HepG2 (cell line): ENCODE data around the gene KLHL36. TPM values are rescaled to one million over a fixed set of nuclear protein-coding genes. Genes with fewer than 3 reads are reported as not detected.

Experiments
- CEBPG ChIP-seq: IDR thresholded peaks from 2 replicates; pipeline ENCODE4 v1.6.1; 2016
- CENPX ChIP-seq: sonication (generic); formaldehyde crosslinking; IDR thresholded peaks from 2 replicates; pipeline ENCODE4 v1.9.0; 2021; ENCODE audit warnings: mild to moderate bottlenecking, missing genetic modification reagents, moderate library complexity
- GLI4 ChIP-seq: sonication (generic); formaldehyde crosslinking; IDR thresholded peaks from 2 replicates; pipeline ENCODE4 v1.5.1; 2020; ENCODE audit warnings: missing genetic modification reagents, mild to moderate bottlenecking, moderate library complexity, borderline replicate concordance
- HMGA1 ChIP-seq: sonication (generic); formaldehyde crosslinking; conservative IDR thresholded peaks from 2 replicates; pipeline ENCODE4 v1.4.0; 2020; ENCODE audit warnings: missing genetic modification reagents
- IRF9 ChIP-seq: sonication (generic); formaldehyde crosslinking; IDR thresholded peaks from 2 replicates; pipeline ENCODE4 v1.8.0; 2022; ENCODE audit warnings: missing genetic modification reagents, mild to moderate bottlenecking, borderline replicate concordance
- KLF15 ChIP-seq: sonication (generic); formaldehyde crosslinking; IDR thresholded peaks from 2 replicates; pipeline ENCODE4 v1.8.1; 2023; ENCODE audit warnings: borderline replicate concordance, mild to moderate bottlenecking, inconsistent platforms, missing genetic modification reagents, mixed read lengths
- MIER3 ChIP-seq: IDR thresholded peaks from 2 replicates; pipeline ENCODE4 v1.6.1; 2016; ENCODE audit warnings: missing compliant biosample characterization, borderline replicate concordance
- MLLT10 ChIP-seq: sonication (generic); formaldehyde crosslinking; IDR thresholded peaks from 2 replicates; pipeline ENCODE4 v1.4.0; 2020; ENCODE audit warnings: missing genetic modification reagents
- NR2F6 ChIP-seq, 2 experiments: IDR thresholded peaks; 2 replicates each; pipeline ENCODE4 v1.6.1; 2016; ENCODE audit warnings: antibody characterized with exemption in 1 of 2, mild to moderate bottlenecking in 1 of 2
- SNAPC2 ChIP-seq: sonication (generic); formaldehyde crosslinking; IDR thresholded peaks from 2 replicates; pipeline ENCODE4 v1.8.1; 2022; ENCODE audit warnings: mild to moderate bottlenecking, missing genetic modification reagents
- ZBTB7A ChIP-seq: sonication (generic); formaldehyde crosslinking; IDR thresholded peaks from 2 replicates; pipeline ENCODE4 v1.8.0; 2022; ENCODE audit warnings: mild to moderate bottlenecking, missing genetic modification reagents
- ZKSCAN8 ChIP-seq: IDR thresholded peaks from 2 replicates; pipeline ENCODE4 v1.6.1; 2016; ENCODE audit warnings: borderline replicate concordance, missing genetic modification reagents, missing compliant biosample characterization
- ZNF414 ChIP-seq: sonication (generic); formaldehyde crosslinking; IDR thresholded peaks from 2 replicates; pipeline ENCODE4 v1.5.0; 2020; ENCODE audit warnings: missing genetic modification reagents
- ZNF850 ChIP-seq: sonication (generic); formaldehyde crosslinking; conservative IDR thresholded peaks from 2 replicates; pipeline ENCODE4 v1.9.0; 2021; ENCODE audit warnings: mild to moderate bottlenecking, missing genetic modification reagents
- polyA plus RNA-seq, 8 experiments: library from polyadenylated mRNA; depleted of rRNA in 3 of 8; stranded (reverse) in 7 of 8; unstranded in 1 of 8; fragments of >200 nt; fragmentation: Illumina TruSeq in 4 of 8; extraction: Trizol in 4 of 8; gene quantifications; 2 replicates each; pipeline versions ENCODE4 v1.2.1 to v1.2.3, GENCODE V29; 2011 to 2016; ENCODE audit warnings: low read depth in 4 of 8, missing spikeins in 1 of 8, mixed read lengths in 1 of 8; ENCODE audit not compliant: insufficient read depth in 1 of 8
- total RNA-seq, 5 experiments: library from RNA; depleted of rRNA; stranded (reverse); fragments of >200 nt; fragmentation: Illumina TruSeq; extraction: Trizol; gene quantifications; 2 replicates each; pipeline ENCODE4 v1.2.3, GENCODE V29; 2016; ENCODE audit warnings: low read depth in 1 of 5
- TF ChIP-seq, protein P1 (sequence below), 2 experiments: sonication (generic) in 1 of 2; formaldehyde crosslinking in 1 of 2; IDR thresholded peaks; 2 replicates each; pipeline versions ENCODE4 v1.6.1 to v1.9.0; 2014 to 2022; ENCODE audit warnings: antibody characterized with exemption in 1 of 2, borderline replicate concordance in 1 of 2, inconsistent platforms in 1 of 2, low read depth in 1 of 2, missing genetic modification reagents in 1 of 2
- TF ChIP-seq, protein P2 (sequence below): fragments of 450-650 bp; IDR thresholded peaks from 2 replicates; pipeline ENCODE4 v1.6.1; 2016

Gene KLHL36
- total and polyA plus RNA-seq, 2 of the 13 experiments (the other 11 are each of a cell fraction or from before 2014, with no cell fraction given), result 24.3 to 26.0 TPM

GRCh38 chr16:84647828-84648594 is at the start of gene KLHL36 (continued):
- TF ChIP-seq, protein P1, sequence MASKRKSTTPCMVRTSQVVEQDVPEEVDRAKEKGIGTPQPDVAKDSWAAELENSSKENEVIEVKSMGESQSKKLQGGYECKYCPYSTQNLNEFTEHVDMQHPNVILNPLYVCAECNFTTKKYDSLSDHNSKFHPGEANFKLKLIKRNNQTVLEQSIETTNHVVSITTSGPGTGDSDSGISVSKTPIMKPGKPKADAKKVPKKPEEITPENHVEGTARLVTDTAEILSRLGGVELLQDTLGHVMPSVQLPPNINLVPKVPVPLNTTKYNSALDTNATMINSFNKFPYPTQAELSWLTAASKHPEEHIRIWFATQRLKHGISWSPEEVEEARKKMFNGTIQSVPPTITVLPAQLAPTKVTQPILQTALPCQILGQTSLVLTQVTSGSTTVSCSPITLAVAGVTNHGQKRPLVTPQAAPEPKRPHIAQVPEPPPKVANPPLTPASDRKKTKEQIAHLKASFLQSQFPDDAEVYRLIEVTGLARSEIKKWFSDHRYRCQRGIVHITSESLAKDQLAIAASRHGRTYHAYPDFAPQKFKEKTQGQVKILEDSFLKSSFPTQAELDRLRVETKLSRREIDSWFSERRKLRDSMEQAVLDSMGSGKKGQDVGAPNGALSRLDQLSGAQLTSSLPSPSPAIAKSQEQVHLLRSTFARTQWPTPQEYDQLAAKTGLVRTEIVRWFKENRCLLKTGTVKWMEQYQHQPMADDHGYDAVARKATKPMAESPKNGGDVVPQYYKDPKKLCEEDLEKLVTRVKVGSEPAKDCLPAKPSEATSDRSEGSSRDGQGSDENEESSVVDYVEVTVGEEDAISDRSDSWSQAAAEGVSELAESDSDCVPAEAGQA (IDR thresholded peaks at IDR 0.05; ENCODE audit: low read depth), result no peak
- TF ChIP-seq, protein P1 (CRISPR knock-in tag; IDR thresholded peaks at IDR 0.05; ENCODE audit: borderline replicate concordance), result no peak
- TF ChIP-seq ZNF850 (no peak), IRF9 (CRISPR knock-in tag) (peak; percentile 91; the same call in 1 of the 2 replicates), MLLT10 (CRISPR knock-in tag) (no peak), ZKSCAN8 (CRISPR knock-in tag) (0 out of 2 replicates have a peak, but pooled peaks have one; percentile 38), MIER3 (CRISPR knock-in tag) (0 out of 2 replicates have a peak, but pooled peaks have one; percentile 14), ZBTB7A (CRISPR knock-in tag) (peak; percentile 88), CEBPG (CRISPR knock-in tag) (no peak), SNAPC2 (CRISPR knock-in tag) (no peak), GLI4 (CRISPR knock-in tag) (no peak), KLF15 (CRISPR knock-in tag) (no peak), NR2F6 (IDR thresholded peaks at IDR 0.05) (no peak), NR2F6 (CRISPR knock-in tag; IDR thresholded peaks at IDR 0.05) (peak; percentile 19; the same call in 1 of the 2 replicates), HMGA1 (CRISPR knock-in tag) (no peak), CENPX (CRISPR knock-in tag) (no peak), ZNF414 (CRISPR knock-in tag) (no peak)
- TF ChIP-seq, protein P2, sequence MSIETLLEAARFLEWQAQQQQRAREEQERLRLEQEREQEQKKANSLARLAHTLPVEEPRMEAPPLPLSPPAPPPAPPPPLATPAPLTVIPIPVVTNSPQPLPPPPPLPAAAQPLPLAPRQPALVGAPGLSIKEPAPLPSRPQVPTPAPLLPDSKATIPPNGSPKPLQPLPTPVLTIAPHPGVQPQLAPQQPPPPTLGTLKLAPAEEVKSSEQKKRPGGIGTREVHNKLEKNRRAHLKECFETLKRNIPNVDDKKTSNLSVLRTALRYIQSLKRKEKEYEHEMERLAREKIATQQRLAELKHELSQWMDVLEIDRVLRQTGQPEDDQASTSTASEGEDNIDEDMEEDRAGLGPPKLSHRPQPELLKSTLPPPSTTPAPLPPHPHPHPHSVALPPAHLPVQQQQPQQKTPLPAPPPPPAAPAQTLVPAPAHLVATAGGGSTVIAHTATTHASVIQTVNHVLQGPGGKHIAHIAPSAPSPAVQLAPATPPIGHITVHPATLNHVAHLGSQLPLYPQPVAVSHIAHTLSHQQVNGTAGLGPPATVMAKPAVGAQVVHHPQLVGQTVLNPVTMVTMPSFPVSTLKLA, result no peak
